AG10803 (cell line): ENCODE results near the gene WDR70.
A peak's percentile ranks its signal among the peaks of the same experiment; 100 is the strongest.

ENCODE experiments used
- DNase-seq: peaks from one replicate; pipeline ENCODE4 v3.0.0; 2010; ENCODE audit warnings: low read depth
- H3K4me3 ChIP-seq: 2 replicates; pipeline ENCODE4 v1.5.1; 2011; ENCODE audit warnings: mild to moderate bottlenecking, low read length, control low read depth
- CTCF ChIP-seq: conservative IDR thresholded peaks from 2 replicates; pipeline ENCODE4 v1.5.1; 2011; ENCODE audit warnings: mild to moderate bottlenecking, low read length, control low read depth, inconsistent platforms

Gene WDR70

GRCh38 chr5:37626266-37626665 lies 247.1 kb downstream of the WDR70 start:
- no peak for TF ChIP-seq CTCF
- no peak overlapping the region for H3K4me3 ChIP-seq
- no peak for DNase-seq

GRCh38 chr5:37628876-37629275 lies 249.8 kb downstream of the WDR70 start:
- no peak overlapping the region for H3K4me3 ChIP-seq

GRCh38 chr5:37631939-37632338 lies 252.8 kb downstream of the WDR70 start:
- no peak for DNase-seq
- TF ChIP-seq CTCF, result no peak

More at GRCh38 chr5:37628876-37629275, 249.8 kb downstream of the WDR70 start:
- DNase-seq, result no peak
- TF ChIP-seq CTCF, result no peak

GRCh38 chr5:37637165-37637845 lies 258.2 kb downstream of the WDR70 start:
- peak; percentile 15 for DNase-seq
- H3K4me3 ChIP-seq, result no peak overlapping the region
- no peak for TF ChIP-seq CTCF

More at GRCh38 chr5:37631939-37632338, 252.8 kb downstream of the WDR70 start:
- H3K4me3 ChIP-seq, result no peak overlapping the region

- peak; percentile 20 for DNase-seq
- no peak overlapping the region for H3K4me3 ChIP-seq
- no peak for TF ChIP-seq CTCF
These were observed 259.8 kb downstream of the WDR70 start for GRCh38 chr5:37638897-37639296.

GRCh38 chr5:37640088-37640487 lies 261.0 kb downstream of the WDR70 start:
- DNase-seq, result no peak
- no peak for TF ChIP-seq CTCF
- H3K4me3 ChIP-seq, result no peak overlapping the region

- H3K4me3 ChIP-seq, result no peak overlapping the region
- TF ChIP-seq CTCF, result no peak
- no peak for DNase-seq
These were observed 262.8 kb downstream of the WDR70 start for GRCh38 chr5:37641933-37642332.
